Caco-2 (cell line): ENCODE results near the gene RHBDF1. TPM values are rescaled to one million over a fixed set of nuclear protein-coding genes. Genes with fewer than 3 reads are reported as not detected.

ENCODE experiments used
- BruUV-seq: library from RNA; stranded (reverse); fragments of 400-500 nt; replicated peaks from 2 replicates; lab custom pipeline; 2021; lab: Mats Ljungman, UMichigan
- CTCF ChIA-PET: fragments of 300-600 bp; sonication (Branson Sonifier 250); formaldehyde crosslinking; loops from one replicate; lab custom pipeline; 2022; ENCODE audit warnings: antibody characterized with exemption; lab: Charles Lee
- POLR2A ChIA-PET: fragments of 300-600 bp; sonication (Branson Sonifier 250); formaldehyde crosslinking; loops from one replicate; lab custom pipeline; 2022; ENCODE audit warnings: antibody characterized with exemption; lab: Charles Lee
- DNase-seq, 2 experiments: peaks; one replicate each; pipeline versions ENCODE4 v3.0.0 to v3.0.0-alpha.2; 2020 to 2022
- H3K27me3 ChIP-seq: replicated peaks from 2 replicates; pipeline ENCODE4 v1.6.0; 2011; ENCODE audit warnings: low read length; ENCODE audit not compliant: control insufficient read depth, insufficient read depth
- H3K36me3 ChIP-seq: 2 replicates; pipeline ENCODE4 v1.5.1; 2011; ENCODE audit warnings: low read length; ENCODE audit not compliant: control insufficient read depth, insufficient read depth
- H3K4me1 ChIP-seq: fragments of 250-450 bp; sonication (Bioruptor Pico); 2 replicates; pipeline ENCODE4 v1.5.1; 2020; ENCODE audit warnings: mild to moderate bottlenecking
- H3K4me3 ChIP-seq: 2 replicates; pipeline ENCODE4 v1.5.1; 2011; ENCODE audit warnings: low read depth, mild to moderate bottlenecking, control low read depth, low read length
- H3K9me3 ChIP-seq: fragments of 250-450 bp; sonication (Bioruptor Pico); 2 replicates; pipeline ENCODE4 v1.5.1; 2020; ENCODE audit warnings: mild to moderate bottlenecking, moderate library complexity
- H3K27ac Mint-ChIP-seq: one replicate; pipeline ENCODE4 v1.8.0; 2022; ENCODE audit warnings: mixed read lengths; ENCODE audit not compliant: unreplicated experiment
- H3K27me3 Mint-ChIP-seq: one replicate; pipeline ENCODE4 v1.8.0; 2022; ENCODE audit warnings: mixed read lengths; ENCODE audit not compliant: insufficient read depth, unreplicated experiment
- H3K36me3 Mint-ChIP-seq: one replicate; pipeline ENCODE4 v1.8.0; 2022; ENCODE audit warnings: mild to moderate bottlenecking, mixed read lengths; ENCODE audit not compliant: insufficient read depth, unreplicated experiment
- H3K4me1 Mint-ChIP-seq: one replicate; pipeline ENCODE4 v1.8.0; 2022; ENCODE audit warnings: low read depth, mixed read lengths; ENCODE audit not compliant: unreplicated experiment
- H3K4me3 Mint-ChIP-seq: one replicate; pipeline ENCODE4 v1.8.0; 2022; ENCODE audit warnings: mild to moderate bottlenecking, moderate library complexity, mixed read lengths; ENCODE audit not compliant: unreplicated experiment
- H3K9me3 Mint-ChIP-seq: one replicate; pipeline ENCODE4 v1.8.0; 2022; ENCODE audit warnings: mixed read lengths; ENCODE audit not compliant: unreplicated experiment
- CTCF ChIP-seq, 2 experiments: fragments of 200-600 bp in 1 of 2; IDR thresholded peaks; 1 replicate in 1 of 2; 2 replicates in 1 of 2; pipeline versions ENCODE4 v1.5.1 to v1.8.0; 2011 to 2022; ENCODE audit warnings: antibody characterized with exemption in 1 of 2, control low read depth in 1 of 2, inconsistent platforms in 1 of 2, low read depth in 1 of 2, low read length in 1 of 2, mild to moderate bottlenecking in 1 of 2, moderate library complexity in 1 of 2; ENCODE audit not compliant: insufficient read depth in 1 of 2, severe bottlenecking in 1 of 2, unreplicated experiment in 1 of 2
- intact Hi-C: fragments of 100-400 bp; cut with micrococcal nuclease; formaldehyde crosslinking; loops from one replicate; pipeline ENCODE4 v1.10.0; 2022; ENCODE audit not compliant: unreplicated experiment
- total RNA-seq: library from RNA; stranded (reverse); gene quantifications from 2 replicates; pipeline ENCODE4 v1.2.3, GENCODE V29; 2022

The RHBDF1 gene
- total RNA-seq, 1 experiment from 2014 or later = 62.3 TPM

GRCh38 chr16:60166-60565 is 12.3 kb downstream of the RHBDF1 start:
- DNase-seq = no peak
- no peak overlapping the region for H3K4me3 ChIP-seq
- no peaks in the 10 kb centered on the region for H3K9me3 Mint-ChIP-seq
- peaks cover 3% of the 10 kb centered on the region for H3K36me3 ChIP-seq
- ChIA-PET CTCF (interaction anchor here (1.4 kb wide), 1 partner anchor 36 kb away, joined by 4 read pairs; no protein-coding TSS in a partner anchor), POLR2A (no interaction called here)
- no peaks in the 10 kb centered on the region for H3K27me3 Mint-ChIP-seq
- intact Hi-C loops = no loop called here
- H3K36me3 Mint-ChIP-seq = peaks cover 42% of the 10 kb centered on the region
- no peak for TF ChIP-seq CTCF (IDR thresholded peaks at IDR 0.05; ENCODE audit: insufficient read depth in 1 of 2, low read depth in 1 of 2, low read length in 1 of 2, severe bottlenecking in 1 of 2, unreplicated experiment in 1 of 2)
- no TSS peak for BruUV-seq
- H3K4me3 Mint-ChIP-seq = no peak overlapping the region
- no peaks in the 10 kb centered on the region for H3K9me3 ChIP-seq
- no peaks in the 10 kb centered on the region for H3K4me1 ChIP-seq
- H3K27me3 ChIP-seq = no peaks in the 10 kb centered on the region
- H3K27ac Mint-ChIP-seq = no peak overlapping the region
- H3K4me1 Mint-ChIP-seq = no peaks in the 10 kb centered on the region

DNA sequence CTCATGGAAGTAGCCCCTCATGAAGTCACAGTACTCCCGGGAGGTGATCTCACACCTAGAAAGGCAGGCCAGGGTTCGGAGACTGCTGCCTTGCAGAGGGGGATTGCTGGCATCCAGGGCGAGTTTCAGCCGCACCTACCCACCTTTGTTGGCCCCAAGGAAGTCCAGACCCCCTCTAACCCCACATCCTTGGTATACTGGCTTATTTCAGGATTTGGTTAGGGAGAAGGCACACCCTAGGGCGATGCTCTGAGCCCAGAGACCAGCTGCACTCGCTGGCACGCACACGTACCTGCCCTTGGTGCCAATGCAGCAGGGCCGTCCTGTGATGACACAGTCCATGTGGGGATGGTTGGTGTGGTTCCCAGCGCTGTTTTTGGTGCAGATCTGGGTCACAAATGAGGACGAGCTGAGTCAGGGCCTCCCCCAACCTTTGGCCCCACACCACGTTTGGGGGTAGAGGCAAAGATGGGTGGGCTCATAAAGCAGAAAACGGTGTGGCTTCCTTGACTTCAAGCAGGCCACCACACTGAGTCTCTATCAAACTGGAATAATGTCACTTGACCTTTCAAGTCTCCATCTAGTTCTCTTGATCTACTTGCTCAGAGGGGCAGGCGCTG is 12.9 kb downstream of the RHBDF1 start:
- H3K36me3 Mint-ChIP-seq = peaks cover 42% of the 10 kb centered on the region
- H3K27me3 Mint-ChIP-seq = no peaks in the 10 kb centered on the region
- no peak overlapping the region for H3K27ac Mint-ChIP-seq
- POLR2A ChIA-PET = no interaction called here
- intact Hi-C loops = no loop called here
- H3K36me3 ChIP-seq = peaks cover 3% of the 10 kb centered on the region
- H3K4me3 ChIP-seq = no peak overlapping the region
- no peaks in the 10 kb centered on the region for H3K4me1 Mint-ChIP-seq
- BruUV-seq = no TSS peak
- no peak for TF ChIP-seq CTCF (IDR thresholded peaks at IDR 0.05; ENCODE audit: insufficient read depth in 1 of 2, low read depth in 1 of 2, low read length in 1 of 2, severe bottlenecking in 1 of 2, unreplicated experiment in 1 of 2)
- H3K9me3 Mint-ChIP-seq = no peaks in the 10 kb centered on the region
- H3K27me3 ChIP-seq = no peaks in the 10 kb centered on the region
- no peaks in the 10 kb centered on the region for H3K4me1 ChIP-seq
- no peak for DNase-seq
- no peak overlapping the region for H3K4me3 Mint-ChIP-seq
- no peaks in the 10 kb centered on the region for H3K9me3 ChIP-seq
- CTCF ChIA-PET = interaction anchor here (1.4 kb wide), 1 partner anchor 37 kb away, joined by 4 read pairs; no protein-coding TSS in a partner anchor

- ChIA-PET POLR2A (no interaction called here), CTCF (no interaction called here)
- H3K36me3 ChIP-seq = peaks cover 3% of the 10 kb centered on the region
These were observed 13.7 kb downstream of the RHBDF1 start for GRCh38 chr16:58491-59439.

More at GRCh38 chr16:58491-59439, 13.7 kb downstream of the RHBDF1 start:
- Histone ChIP-seq H3K27me3 (no peaks in the 10 kb centered on the region), H3K4me1 (no peaks in the 10 kb centered on the region), H3K9me3 (no peaks in the 10 kb centered on the region), H3K4me3 (no peak overlapping the region)
- BruUV-seq = no TSS peak
- Mint-ChIP-seq H3K36me3 (peaks cover 45% of the 10 kb centered on the region), H3K4me1 (no peaks in the 10 kb centered on the region), H3K9me3 (no peaks in the 10 kb centered on the region), H3K4me3 (no peak overlapping the region), H3K27me3 (no peaks in the 10 kb centered on the region), H3K27ac (peak overlapping the region; percentile 2)
- DNase-seq = no peak
- intact Hi-C loops = no loop called here
- no peak for TF ChIP-seq CTCF (IDR thresholded peaks at IDR 0.05; ENCODE audit: insufficient read depth in 1 of 2, low read depth in 1 of 2, low read length in 1 of 2, severe bottlenecking in 1 of 2, unreplicated experiment in 1 of 2)
